HG03025 (cell line): ENCODE data around the gene RENBP.

Experiments used
- ATAC-seq: cut with Tn5 transposase; IDR thresholded peaks from one replicate; pipeline ENCODE4 v1.9.1; 2021; ENCODE audit warnings: mild to moderate bottlenecking, moderate library complexity; ENCODE audit not compliant: unreplicated experiment, low FRiP score

RENBP gene

DNA sequence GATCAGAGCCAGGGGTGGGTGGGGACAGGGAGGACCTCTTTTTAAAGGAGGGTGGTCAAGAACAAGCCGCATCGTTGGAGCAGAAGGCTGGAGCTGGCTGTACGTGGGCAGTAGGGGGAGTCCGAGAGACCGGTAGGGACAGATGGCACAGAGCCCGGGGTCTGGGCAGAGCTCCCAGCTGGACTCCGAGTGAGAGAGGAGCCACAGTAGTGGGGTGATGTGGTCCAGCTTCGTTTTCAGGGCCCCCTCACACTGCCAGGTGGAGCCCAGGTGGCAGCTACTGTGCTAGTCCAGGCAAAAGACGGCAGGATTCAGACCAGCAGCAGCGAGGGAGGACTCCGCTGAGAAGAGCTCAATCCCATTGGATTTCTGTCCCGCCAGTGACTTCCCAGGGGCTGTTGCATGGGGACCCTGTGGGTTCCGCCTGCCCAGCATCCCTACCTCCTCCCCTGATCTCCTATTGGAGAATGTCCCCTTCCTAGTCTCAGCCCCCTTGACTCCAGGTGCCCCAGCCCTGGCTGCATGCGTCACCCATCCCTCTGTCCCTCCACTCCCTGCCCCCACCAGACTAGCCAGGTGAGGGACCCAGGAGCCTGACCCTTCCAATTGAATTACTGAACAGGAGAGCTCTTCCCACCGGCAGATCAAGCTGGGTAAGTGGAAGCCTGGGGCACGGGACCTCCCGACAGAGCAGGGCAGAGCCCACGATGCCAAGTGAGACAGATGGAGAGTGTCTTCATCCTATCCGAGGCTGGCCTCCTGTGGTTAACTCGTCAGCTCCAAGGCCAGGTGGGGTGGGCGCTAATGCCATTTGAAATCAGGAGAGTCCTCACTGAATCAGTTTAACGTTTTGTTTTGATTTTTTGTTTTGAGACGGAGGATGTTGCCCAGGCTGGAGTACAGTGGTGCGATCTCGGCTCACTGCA lies 21.2 kb downstream of the RENBP start:
- no peak for ATAC-seq

GRCh38 chrX:153921511-153922446 lies 22.7 kb downstream of the RENBP start:
- no peak for ATAC-seq

DNA sequence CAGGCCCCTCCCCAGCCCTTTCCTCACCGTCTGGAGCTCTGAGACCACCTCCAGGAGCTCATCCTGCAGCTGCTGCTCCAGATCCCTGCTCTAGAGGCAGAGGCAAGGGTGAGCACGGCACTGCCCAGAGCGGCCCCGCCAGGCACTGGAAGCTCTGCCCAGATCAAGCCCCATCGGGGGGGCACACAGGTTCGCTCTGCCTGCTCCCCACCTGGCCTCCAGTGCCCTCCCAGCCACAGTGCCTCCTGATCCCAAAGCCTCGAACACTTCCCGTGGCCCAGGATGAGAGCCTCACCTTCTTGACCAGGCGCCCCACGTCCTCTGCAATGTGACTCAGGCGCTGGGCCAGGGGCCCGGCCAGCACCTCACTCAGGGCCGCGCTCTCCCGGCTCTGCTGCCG lies 23.4 kb downstream of the RENBP start:
- ATAC-seq: no peak

- no peak for ATAC-seq
These were observed 23.9 kb downstream of the RENBP start for GRCh38 chrX:153920546-153920945.

DNA sequence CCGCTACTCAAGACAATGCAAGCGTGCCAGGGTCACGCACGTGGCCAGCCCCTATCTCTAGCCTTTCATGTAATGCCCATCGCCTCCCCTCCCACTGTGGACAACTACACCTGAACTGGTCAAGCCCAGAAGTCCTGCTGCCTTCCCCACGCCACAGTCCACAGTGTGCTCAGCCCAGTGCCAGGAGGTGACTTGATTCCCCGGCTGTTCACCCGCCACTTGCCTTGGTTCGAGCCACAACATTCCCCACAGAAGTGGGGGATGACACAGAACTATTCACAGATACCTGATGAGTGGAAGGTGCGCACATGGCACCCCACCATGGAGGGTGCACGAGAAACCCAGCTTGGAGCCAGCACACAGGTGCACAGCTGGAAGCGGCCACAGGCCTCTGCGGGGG lies 25.2 kb downstream of the RENBP start:
- ATAC-seq: no peak

DNA sequence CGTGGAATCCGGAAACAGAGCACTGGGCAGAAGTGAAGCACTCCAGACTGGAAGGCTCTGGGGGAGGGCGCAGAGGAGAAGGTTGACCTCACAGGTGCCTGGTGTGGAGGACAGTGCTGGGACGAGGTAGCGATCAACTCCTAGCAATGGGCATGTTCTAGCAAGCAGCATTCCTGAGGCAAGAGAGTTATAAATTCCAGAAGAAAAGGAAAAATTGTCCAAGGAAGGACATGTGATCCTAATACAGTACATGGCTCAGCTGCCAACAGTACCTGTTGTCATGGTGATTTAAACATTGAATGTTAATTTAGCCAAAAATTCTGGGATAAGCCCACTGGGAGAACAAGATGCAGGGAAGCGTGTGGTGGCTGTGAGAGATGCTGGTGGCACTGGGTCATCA lies 26.6 kb downstream of the RENBP start:
- ATAC-seq: no peak

- ATAC-seq: no peak
These were observed 30.7 kb downstream of the RENBP start for GRCh38 chrX:153913701-153914100.

- no peak for ATAC-seq
These were observed 31.2 kb downstream of the RENBP start for GRCh38 chrX:153913211-153913610.

GRCh38 chrX:153911798-153912197 lies 32.6 kb downstream of the RENBP start:
- ATAC-seq: no peak

- ATAC-seq: no peak
These were observed 34.0 kb downstream of the RENBP start for GRCh38 chrX:153910446-153910845.

DNA sequence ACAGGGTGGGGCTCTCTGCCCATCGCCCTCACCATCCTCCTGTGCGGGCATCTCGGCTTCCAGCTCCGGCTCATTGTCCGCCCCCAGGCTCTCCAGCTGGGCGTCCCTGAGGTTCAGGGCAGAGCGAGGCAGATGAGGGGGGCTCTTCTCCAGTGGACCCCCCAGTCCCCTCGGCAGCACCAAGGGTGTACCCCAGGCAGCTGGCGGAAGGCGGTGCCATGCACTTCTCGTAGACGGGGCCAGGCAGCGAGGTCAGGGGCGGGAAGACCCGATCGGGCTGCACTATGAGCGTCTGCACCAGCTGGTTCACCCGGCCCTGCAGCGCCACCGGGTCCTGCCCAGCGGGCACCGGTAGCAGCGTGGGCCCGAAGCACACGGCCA lies 34.5 kb downstream of the RENBP start:
- ATAC-seq: no peak

GRCh38 chrX:153909024-153909979 lies 35.1 kb downstream of the RENBP start:
- ATAC-seq: no peak

DNA sequence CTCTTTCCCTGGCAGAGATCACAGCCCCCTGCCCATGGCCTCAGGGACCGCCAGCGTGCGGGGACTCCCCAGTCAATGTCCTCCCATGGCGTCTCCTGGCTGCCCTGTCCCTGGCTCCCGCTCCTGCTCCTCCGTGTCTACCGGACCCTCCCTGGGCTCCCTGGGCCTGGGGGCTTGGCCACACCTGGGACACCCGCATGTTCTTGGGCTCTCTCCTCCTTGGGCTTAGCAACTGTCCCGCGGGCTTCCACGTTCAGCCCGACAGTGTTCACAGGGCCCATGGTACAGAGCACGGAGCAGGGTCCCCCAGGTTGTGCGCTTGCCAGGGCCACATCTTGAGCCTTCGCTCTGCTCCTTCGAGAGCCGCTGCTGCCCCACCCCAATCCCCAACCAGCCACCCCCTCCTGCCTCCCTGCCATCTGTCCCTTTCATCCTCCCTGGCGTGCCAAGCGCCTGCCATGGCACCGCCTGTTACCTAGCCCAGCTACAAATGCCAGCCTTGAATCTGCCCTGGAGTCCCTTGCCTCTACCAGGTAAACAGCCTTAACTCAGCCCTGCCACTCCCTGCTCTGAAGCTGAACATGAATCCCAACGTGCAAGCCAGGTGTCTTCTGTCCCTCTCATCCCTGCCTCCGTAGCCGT lies 36.1 kb downstream of the RENBP start:
- ATAC-seq: no peak

DNA sequence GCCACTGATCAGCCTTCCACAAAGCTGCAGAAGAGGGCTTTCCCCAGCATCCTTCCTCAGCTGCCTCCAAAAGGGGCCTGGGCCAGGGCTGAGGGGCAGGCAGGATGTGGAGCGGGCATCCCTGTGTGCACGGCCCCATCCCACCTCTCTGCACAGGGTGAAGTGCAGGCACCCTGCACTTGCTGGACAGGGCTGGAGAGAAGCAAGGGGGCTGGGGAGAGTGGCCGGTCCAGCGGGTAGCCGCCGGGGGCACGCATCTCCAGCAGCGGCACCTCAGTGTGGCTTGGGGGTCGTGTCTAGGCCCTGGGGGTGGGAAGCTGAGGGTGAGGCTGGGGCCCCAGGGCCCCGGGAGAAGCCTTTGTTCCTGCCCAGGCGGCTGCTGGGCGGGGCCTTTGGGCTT lies 37.0 kb downstream of the RENBP start:
- no peak for ATAC-seq

DNA sequence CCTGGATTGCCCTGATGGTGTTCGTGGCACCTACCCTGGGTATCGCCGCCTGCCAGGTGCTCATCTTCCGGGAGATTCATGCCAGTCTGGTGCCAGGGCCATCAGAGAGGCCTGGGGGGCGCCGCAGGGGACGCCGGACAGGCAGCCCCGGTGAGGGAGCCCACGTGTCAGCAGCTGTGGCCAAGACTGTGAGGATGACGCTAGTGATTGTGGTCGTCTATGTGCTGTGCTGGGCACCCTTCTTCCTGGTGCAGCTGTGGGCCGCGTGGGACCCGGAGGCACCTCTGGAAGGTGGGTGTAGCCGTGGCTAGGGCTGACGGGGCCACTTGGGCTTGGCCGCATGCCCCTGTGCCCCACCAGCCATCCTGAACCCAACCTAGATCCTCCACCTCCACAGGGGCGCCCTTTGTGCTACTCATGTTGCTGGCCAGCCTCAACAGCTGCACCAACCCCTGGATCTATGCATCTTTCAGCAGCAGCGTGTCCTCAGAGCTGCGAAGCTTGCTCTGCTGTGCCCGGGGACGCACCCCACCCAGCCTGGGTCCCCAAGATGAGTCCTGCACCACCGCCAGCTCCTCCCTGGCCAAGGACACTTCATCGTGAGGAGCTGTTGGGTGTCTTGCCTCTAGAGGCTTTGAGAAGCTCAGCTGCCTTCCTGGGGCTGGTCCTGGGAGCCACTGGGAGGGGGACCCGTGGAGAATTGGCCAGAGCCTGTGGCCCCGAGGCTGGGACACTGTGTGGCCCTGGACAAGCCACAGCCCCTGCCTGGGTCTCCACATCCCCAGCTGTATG lies 38.1 kb downstream of the RENBP start:
- ATAC-seq: no peak

DNA sequence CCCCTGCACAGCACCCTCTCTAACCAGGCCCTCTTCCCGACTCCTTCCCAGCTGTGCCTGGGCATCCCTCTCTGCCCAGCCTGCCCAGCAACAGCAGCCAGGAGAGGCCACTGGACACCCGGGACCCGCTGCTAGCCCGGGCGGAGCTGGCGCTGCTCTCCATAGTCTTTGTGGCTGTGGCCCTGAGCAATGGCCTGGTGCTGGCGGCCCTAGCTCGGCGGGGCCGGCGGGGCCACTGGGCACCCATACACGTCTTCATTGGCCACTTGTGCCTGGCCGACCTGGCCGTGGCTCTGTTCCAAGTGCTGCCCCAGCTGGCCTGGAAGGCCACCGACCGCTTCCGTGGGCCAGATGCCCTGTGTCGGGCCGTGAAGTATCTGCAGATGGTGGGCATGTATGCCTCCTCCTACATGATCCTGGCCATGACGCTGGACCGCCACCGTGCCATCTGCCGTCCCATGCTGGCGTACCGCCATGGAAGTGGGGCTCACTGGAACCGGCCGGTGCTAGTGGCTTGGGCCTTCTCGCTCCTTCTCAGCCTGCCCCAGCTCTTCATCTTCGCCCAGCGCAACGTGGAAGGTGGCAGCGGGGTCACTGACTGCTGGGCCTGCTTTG lies 38.9 kb downstream of the RENBP start:
- no peak for ATAC-seq

DNA sequence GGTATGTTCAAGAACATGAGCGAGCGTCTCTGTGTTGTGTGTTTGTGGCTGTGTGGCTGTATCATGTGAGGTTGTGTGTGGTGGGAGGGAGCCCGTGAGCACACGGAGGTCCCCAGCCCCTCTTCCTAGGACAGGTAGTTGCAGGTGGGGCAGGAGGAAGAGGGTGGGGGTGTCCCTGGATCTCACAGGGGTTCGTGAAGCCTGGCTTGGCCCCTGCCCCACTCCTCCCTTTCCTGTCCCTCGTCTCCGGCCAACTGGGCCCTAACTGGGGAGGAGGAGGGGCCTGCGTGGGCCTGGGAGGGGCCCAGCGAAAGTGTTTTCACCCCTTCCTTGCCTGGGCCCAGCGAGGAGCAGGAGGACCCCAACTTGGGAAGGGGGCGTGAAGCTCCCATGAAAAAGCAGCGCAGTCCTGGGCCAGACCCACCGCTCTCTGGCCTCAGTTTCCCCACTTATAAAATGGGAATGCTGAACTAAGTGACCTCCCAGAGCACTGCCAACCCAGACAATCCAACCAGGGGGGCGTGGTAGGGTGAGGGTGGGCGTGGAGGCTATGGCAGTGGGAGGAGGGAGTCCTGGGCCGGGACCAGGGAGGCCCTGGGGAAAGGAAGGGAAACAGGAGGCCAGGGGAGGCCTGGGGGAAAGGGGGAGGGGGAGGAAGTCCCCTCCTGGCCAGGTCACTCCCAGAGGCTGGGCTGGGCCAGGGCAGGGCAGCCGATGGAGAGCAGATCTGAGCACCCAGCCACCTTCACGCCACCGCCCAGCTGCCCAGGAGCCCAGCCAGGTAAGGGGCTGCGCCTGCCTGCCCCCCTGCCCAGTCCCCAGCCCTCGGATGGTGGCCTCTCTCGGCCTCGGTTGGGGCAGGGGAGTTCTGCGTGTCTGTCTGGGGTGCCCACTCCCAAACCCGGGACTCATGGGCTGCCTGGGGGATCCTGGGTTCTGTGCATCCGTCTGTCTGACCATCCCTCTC lies 40.2 kb downstream of the RENBP start, which contains the start of gene AVPR2:
Gene AVPR2 (plus strand): TSS at position 683 of the 967 bp plus-strand sequence. CDS start 473 bp downstream, outside the sequence.
- no peak for ATAC-seq
